HG03378 (cell line): ENCODE data around the gene CLTCL1.

Experiments
- ATAC-seq: cut with Tn5 transposase; IDR thresholded peaks from one replicate; pipeline ENCODE4 v1.9.1; 2021; ENCODE audit warnings: mild to moderate bottlenecking, moderate library complexity; ENCODE audit not compliant: unreplicated experiment

CLTCL1 gene

GRCh38 chr22:19151329-19152191, 140.0 kb downstream of the CLTCL1 start:
- no peak for ATAC-seq

GRCh38 chr22:19150482-19151328, 140.8 kb downstream of the CLTCL1 start:
- no peak for ATAC-seq

- ATAC-seq, result no peak
These were observed 141.5 kb downstream of the CLTCL1 start, which contains the start of gene GSC2 for GRCh38 chr22:19149991-19150390. Gene GSC2 (minus strand): TSS chr22:19150292. CDS start chr22:19150283, 9 bp downstream.

GRCh38 chr22:19149047-19149883, 142.3 kb downstream of the CLTCL1 start:
- no peak for ATAC-seq

GRCh38 chr22:19148417-19149046, 143.0 kb downstream of the CLTCL1 start:
- ATAC-seq, result no peak

GRCh38 chr22:19147195-19147780, 144.2 kb downstream of the CLTCL1 start:
- ATAC-seq, result no peak

GRCh38 chr22:19146215-19146968, 145.1 kb downstream of the CLTCL1 start:
- no peak for ATAC-seq

GRCh38 chr22:19143967-19144400, 147.5 kb downstream of the CLTCL1 start:
- ATAC-seq, result no peak

GRCh38 chr22:19143212-19143611, 148.3 kb downstream of the CLTCL1 start:
- no peak for ATAC-seq

GRCh38 chr22:19142394-19142793, 149.1 kb downstream of the CLTCL1 start:
- no peak for ATAC-seq

- ATAC-seq, result no peak
These were observed 151.5 kb downstream of the CLTCL1 start for GRCh38 chr22:19139974-19140373.

- ATAC-seq, result no peak
These were observed 152.5 kb downstream of the CLTCL1 start for GRCh38 chr22:19139001-19139356.

- no peak for ATAC-seq
These were observed 153.1 kb downstream of the CLTCL1 start for GRCh38 chr22:19138217-19139000.

- no peak for ATAC-seq
These were observed 153.9 kb downstream of the CLTCL1 start for GRCh38 chr22:19137384-19138216.

GRCh38 chr22:19136915-19137314, 154.6 kb downstream of the CLTCL1 start:
- ATAC-seq, result no peak

- ATAC-seq, result no peak
These were observed 156.6 kb downstream of the CLTCL1 start for GRCh38 chr22:19134874-19135273.

GRCh38 chr22:19134176-19134831, 157.2 kb downstream of the CLTCL1 start:
- ATAC-seq, result no peak
